ENCODE results near the gene NUDT16. TPM values are rescaled to one million over a fixed set of nuclear protein-coding genes. Genes with fewer than 3 reads are reported as not detected.

The NUDT16 gene
- polyA plus RNA-seq, 1 donor (not counting 4 experiments of a cell fraction or from before 2014, with no cell fraction given) = 6.9 TPM

DNA sequence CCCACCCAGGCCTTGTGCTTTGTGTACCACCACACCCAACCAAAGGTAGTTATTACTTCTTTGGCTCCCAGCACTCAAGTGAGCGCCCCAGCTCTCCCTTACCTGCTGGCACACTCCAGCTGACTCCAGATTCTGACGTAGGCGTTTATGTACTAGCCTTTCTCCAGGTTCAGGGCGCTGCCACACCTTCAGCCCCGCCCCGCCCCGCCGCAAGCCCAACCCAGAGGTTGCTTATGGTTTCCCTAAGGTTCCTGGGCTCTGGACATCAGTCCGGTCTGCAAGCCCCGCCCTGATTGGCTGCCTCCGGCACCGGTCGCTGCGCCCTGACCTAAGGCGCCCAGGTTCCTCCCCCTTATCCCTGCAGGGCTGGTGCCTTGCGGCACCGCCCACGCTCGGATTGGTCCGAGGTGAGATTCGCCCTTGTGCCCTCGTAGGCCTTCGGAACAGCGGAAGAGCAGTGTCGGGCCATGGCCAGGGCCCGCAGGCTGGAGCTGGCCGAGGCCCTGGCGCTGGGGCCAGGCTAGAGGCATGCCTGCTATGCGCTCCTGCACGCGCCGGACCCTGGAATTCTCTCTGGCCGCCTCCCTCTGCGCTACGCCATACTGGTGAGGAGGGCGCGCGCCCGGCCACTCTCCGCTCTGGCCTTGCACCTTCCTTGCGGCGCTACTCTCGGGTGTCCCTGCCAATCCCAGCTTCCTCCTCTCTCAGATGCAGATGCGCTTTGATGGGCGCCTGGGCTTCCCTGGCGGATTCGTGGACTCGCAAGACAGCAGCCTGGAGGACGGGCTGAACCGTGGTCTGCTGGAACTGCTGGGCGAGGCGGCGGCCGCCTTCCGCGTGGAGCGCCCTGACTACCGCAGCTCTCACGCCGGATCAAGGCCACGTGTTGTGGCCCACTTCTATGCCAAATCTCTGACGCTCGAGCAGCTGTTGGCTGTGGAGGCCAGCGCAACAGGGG is 19.8 kb upstream of the NUDT16 start:
- dilution Hi-C loops (cut with MboI; ENCODE audit: extremely low pct_ligation_motif_present, low sequenced_read_pairs) = no loop called here
- Histone ChIP-seq H3K4me2 (ENCODE audit: control insufficient read depth, extremely low read depth, insufficient read depth, low read depth, low read length) (peak overlapping the region; percentile 80), H3K4me3 (ENCODE audit: control insufficient read depth in 2 of 3, extremely low read depth in 1 of 3, insufficient read depth in 2 of 3, low read depth in 1 of 3, low read length in 3 of 3) (peak overlapping the region; percentile 30 to 64 (median 48)), H3K4me1 (ENCODE audit: control insufficient read depth, extremely low read depth, insufficient read depth, low read length) (peaks cover 4% of the 10 kb centered on the region), H3K36me3 (ENCODE audit: control insufficient read depth in 2 of 2, extremely low read depth in 1 of 2, insufficient read depth in 2 of 2, low read length in 2 of 2) (no peaks in the 10 kb centered on the region), H3K9ac (ENCODE audit: control insufficient read depth, extremely low read depth, insufficient read depth, low read length) (peak overlapping the region; percentile 57), H3K79me2 (ENCODE audit: control insufficient read depth, insufficient read depth, low read length) (no peaks in the 10 kb centered on the region), H3K27me3 (ENCODE audit: control insufficient read depth, extremely low read depth, insufficient read depth, low read length) (no peaks in the 10 kb centered on the region), H3K27ac (ENCODE audit: control insufficient read depth, insufficient read depth, low read length) (no peak overlapping the region), H2AFZ (ENCODE audit: control insufficient read depth, low read length) (peak overlapping the region; percentile 94), H3K9me3 (ENCODE audit: control insufficient read depth, low read depth, low read length) (no peaks in the 10 kb centered on the region), H3K9me1 (ENCODE audit: control insufficient read depth, extremely low read depth, insufficient read depth, low read length) (no peaks in the 10 kb centered on the region), H4K20me1 (ENCODE audit: control insufficient read depth, extremely low read depth, insufficient read depth, low read length) (no peaks in the 10 kb centered on the region)
- peak; percentile 36 for DNase-seq (ENCODE audit: low read depth, low spot score)
- peak; percentile 13 for FAIRE-seq
- no peak for TF ChIP-seq EZH2 (IDR thresholded peaks at IDR 0.05; ENCODE audit: low read length)
- TF ChIP-seq, protein P1, sequence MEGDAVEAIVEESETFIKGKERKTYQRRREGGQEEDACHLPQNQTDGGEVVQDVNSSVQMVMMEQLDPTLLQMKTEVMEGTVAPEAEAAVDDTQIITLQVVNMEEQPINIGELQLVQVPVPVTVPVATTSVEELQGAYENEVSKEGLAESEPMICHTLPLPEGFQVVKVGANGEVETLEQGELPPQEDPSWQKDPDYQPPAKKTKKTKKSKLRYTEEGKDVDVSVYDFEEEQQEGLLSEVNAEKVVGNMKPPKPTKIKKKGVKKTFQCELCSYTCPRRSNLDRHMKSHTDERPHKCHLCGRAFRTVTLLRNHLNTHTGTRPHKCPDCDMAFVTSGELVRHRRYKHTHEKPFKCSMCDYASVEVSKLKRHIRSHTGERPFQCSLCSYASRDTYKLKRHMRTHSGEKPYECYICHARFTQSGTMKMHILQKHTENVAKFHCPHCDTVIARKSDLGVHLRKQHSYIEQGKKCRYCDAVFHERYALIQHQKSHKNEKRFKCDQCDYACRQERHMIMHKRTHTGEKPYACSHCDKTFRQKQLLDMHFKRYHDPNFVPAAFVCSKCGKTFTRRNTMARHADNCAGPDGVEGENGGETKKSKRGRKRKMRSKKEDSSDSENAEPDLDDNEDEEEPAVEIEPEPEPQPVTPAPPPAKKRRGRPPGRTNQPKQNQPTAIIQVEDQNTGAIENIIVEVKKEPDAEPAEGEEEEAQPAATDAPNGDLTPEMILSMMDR (optimal IDR thresholded peaks at IDR 0.05 in 1 of 3, IDR thresholded peaks at IDR 0.05 in 1 of 3, conservative IDR thresholded peaks at IDR 0.05 in 1 of 3; ENCODE audit: extremely low read depth in 1 of 3, insufficient read depth in 2 of 3, low read length in 3 of 3) = no peak

DNA sequence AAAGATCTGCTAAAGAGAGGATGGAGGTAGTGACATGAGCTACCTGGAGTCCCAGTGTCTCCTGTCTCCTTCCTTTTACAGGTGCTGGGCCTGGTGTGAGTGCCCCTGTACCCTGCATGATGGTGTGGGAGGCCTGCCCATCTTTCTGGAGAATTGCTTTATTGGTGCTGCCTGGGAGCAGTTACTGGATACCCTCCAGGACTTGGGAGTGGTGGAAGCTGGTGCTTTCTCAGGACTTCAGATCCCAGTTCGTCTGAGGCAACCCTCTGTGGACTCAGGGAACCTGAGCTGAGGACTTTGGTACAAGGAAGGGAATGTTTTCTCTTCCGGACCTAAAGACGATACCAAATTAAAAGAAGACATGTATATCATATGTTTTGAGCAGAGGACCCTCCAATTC is 18.3 kb upstream of the NUDT16 start:
- dilution Hi-C loops (cut with MboI; ENCODE audit: extremely low pct_ligation_motif_present, low sequenced_read_pairs) = no loop called here
- H3K4me2 ChIP-seq (ENCODE audit: control insufficient read depth, extremely low read depth, insufficient read depth, low read depth, low read length) = no peak overlapping the region
- no peak for FAIRE-seq

More for the DNA sequence above, 18.3 kb upstream of the NUDT16 start:
- TF ChIP-seq, protein P1 (optimal IDR thresholded peaks at IDR 0.05 in 1 of 3, IDR thresholded peaks at IDR 0.05 in 1 of 3, conservative IDR thresholded peaks at IDR 0.05 in 1 of 3; ENCODE audit: extremely low read depth in 1 of 3, insufficient read depth in 2 of 3, low read length in 3 of 3) = no peak
- TF ChIP-seq EZH2 (IDR thresholded peaks at IDR 0.05; ENCODE audit: low read length) = no peak
- H2AFZ ChIP-seq (ENCODE audit: control insufficient read depth, low read length) = no peak overlapping the region
- H3K27me3 ChIP-seq (ENCODE audit: control insufficient read depth, extremely low read depth, insufficient read depth, low read length) = no peaks in the 10 kb centered on the region
- H3K4me1 ChIP-seq (ENCODE audit: control insufficient read depth, extremely low read depth, insufficient read depth, low read length) = peaks cover 4% of the 10 kb centered on the region
- H3K27ac ChIP-seq (ENCODE audit: control insufficient read depth, insufficient read depth, low read length) = no peak overlapping the region
- H3K9me3 ChIP-seq (ENCODE audit: control insufficient read depth, low read depth, low read length) = no peaks in the 10 kb centered on the region
- H3K36me3 ChIP-seq (ENCODE audit: control insufficient read depth in 2 of 2, extremely low read depth in 1 of 2, insufficient read depth in 2 of 2, low read length in 2 of 2) = no peaks in the 10 kb centered on the region
- H3K79me2 ChIP-seq (ENCODE audit: control insufficient read depth, insufficient read depth, low read length) = no peaks in the 10 kb centered on the region
- H3K4me3 ChIP-seq (ENCODE audit: control insufficient read depth in 2 of 3, extremely low read depth in 1 of 3, insufficient read depth in 2 of 3, low read depth in 1 of 3, low read length in 3 of 3) = no peak overlapping the region
- H4K20me1 ChIP-seq (ENCODE audit: control insufficient read depth, extremely low read depth, insufficient read depth, low read length) = no peaks in the 10 kb centered on the region
- DNase-seq (ENCODE audit: low read depth, low spot score) = no peak
- no peaks in the 10 kb centered on the region for H3K9me1 ChIP-seq (ENCODE audit: control insufficient read depth, extremely low read depth, insufficient read depth, low read length)
- H3K9ac ChIP-seq (ENCODE audit: control insufficient read depth, extremely low read depth, insufficient read depth, low read length) = no peak overlapping the region
